IMR-90 (cell line): ENCODE measurements around the gene MPC1. TPM values are rescaled to one million over a fixed set of nuclear protein-coding genes. Genes with fewer than 3 reads are reported as not detected.

Experiments used
- ATAC-seq: fragments of 200-7000 bp; cut with Tn5 transposase; 2 replicates; pipeline ENCODE4 v1.9.1; 2020; ENCODE audit warnings: low read depth, mild to moderate bottlenecking, moderate library complexity
- BruUV-seq: library from RNA; stranded (reverse); fragments of 400-500 nt; replicated peaks from 2 replicates; lab custom pipeline; 2021; lab: Mats Ljungman, UMichigan
- CTCF ChIA-PET: fragments of 300-600 bp; formaldehyde crosslinking; extraction: SDS; loops from one replicate; lab custom pipeline; 2021; ENCODE audit warnings: antibody characterized with exemption; lab: Yijun Ruan, JAX
- POLR2A ChIA-PET: fragments of 300-600 bp; sonication (Branson Sonifier 250); formaldehyde crosslinking; loops from one replicate; lab custom pipeline; 2022; ENCODE audit warnings: antibody characterized with exemption; ENCODE audit not compliant: unreplicated experiment; lab: Charles Lee
- DNase-seq: peaks from one replicate; pipeline ENCODE4 v3.0.0; 2013
- H2AFZ ChIP-seq: replicated peaks from 2 replicates; pipeline ENCODE3; 2013; ENCODE audit warnings: low read length, mild to moderate bottlenecking; ENCODE audit not compliant: poor library complexity
- H2AK5ac ChIP-seq: 2 replicates; pipeline ENCODE4 v1.6.1; 2013; ENCODE audit warnings: low read depth, low read length, inconsistent platforms
- H2AK9ac ChIP-seq: replicated peaks from 2 replicates; pipeline ENCODE3; 2013; ENCODE audit warnings: mild to moderate bottlenecking, low read depth, low read length, moderate library complexity; ENCODE audit not compliant: poor library complexity
- H2BK120ac ChIP-seq: 2 replicates; pipeline ENCODE4 v1.6.1; 2013; ENCODE audit warnings: low read depth, low read length, inconsistent platforms
- H2BK15ac ChIP-seq: 3 replicates; pipeline ENCODE4 v1.6.1; 2013; ENCODE audit warnings: low read depth, low read length, inconsistent platforms
- H2BK20ac ChIP-seq: 2 replicates; pipeline ENCODE4 v1.6.1; 2013; ENCODE audit warnings: low read depth, mild to moderate bottlenecking, inconsistent platforms, low read length, moderate library complexity
- H2BK5ac ChIP-seq: 2 replicates; pipeline ENCODE4 v1.6.1; 2013; ENCODE audit warnings: mild to moderate bottlenecking, low read depth, low read length, inconsistent platforms; ENCODE audit not compliant: poor library complexity, severe bottlenecking
- H3K14ac ChIP-seq: replicated peaks from 2 replicates; pipeline ENCODE4 v1.6.1; 2013; ENCODE audit warnings: low read depth, low read length, inconsistent platforms
- H3K18ac ChIP-seq: 2 replicates; pipeline ENCODE4 v1.6.1; 2013; ENCODE audit warnings: low read depth, low read length, control low read depth
- H3K23ac ChIP-seq: 2 replicates; pipeline ENCODE4 v1.6.1; 2013; ENCODE audit warnings: low read depth, low read length, inconsistent platforms
- H3K27ac ChIP-seq: 2 replicates; pipeline ENCODE4 v1.5.1; 2013; ENCODE audit warnings: mild to moderate bottlenecking, control low read depth, low read length; ENCODE audit not compliant: insufficient read depth
- H3K27me3 ChIP-seq: 2 replicates; pipeline ENCODE4 v1.6.1; 2013; ENCODE audit warnings: low read length; ENCODE audit not compliant: control insufficient read depth, insufficient read depth
- H3K36me3 ChIP-seq: 2 replicates; pipeline ENCODE4 v1.6.1; 2013; ENCODE audit warnings: low read length, mixed read lengths; ENCODE audit not compliant: control insufficient read depth, insufficient read depth
- H3K4ac ChIP-seq: 2 replicates; pipeline ENCODE4 v1.6.1; 2013; ENCODE audit warnings: low read depth, low read length, inconsistent platforms
- H3K4me1 ChIP-seq: 2 replicates; pipeline ENCODE4 v1.6.1; 2013; ENCODE audit warnings: low read length, mixed read lengths; ENCODE audit not compliant: control insufficient read depth, insufficient read depth
- H3K4me2 ChIP-seq: 2 replicates; pipeline ENCODE4 v1.6.1; 2013; ENCODE audit warnings: low read depth, mild to moderate bottlenecking, control low read depth, low read length, moderate library complexity
- H3K4me3 ChIP-seq: 2 replicates; pipeline ENCODE4 v1.5.1; 2013; ENCODE audit warnings: low read depth, mild to moderate bottlenecking, control low read depth, low read length, moderate library complexity; ENCODE audit not compliant: insufficient read depth
- H3K56ac ChIP-seq: 2 replicates; pipeline ENCODE4 v1.6.1; 2013; ENCODE audit warnings: low read length, inconsistent platforms; ENCODE audit not compliant: insufficient read depth; ENCODE audit errors: extremely low read depth
- H3K79me1 ChIP-seq, 2 experiments: 2 replicates each; pipeline ENCODE4 v1.6.1; 2013; ENCODE audit warnings: low read length in 2 of 2, inconsistent platforms in 1 of 2, low read depth in 1 of 2
- H3K9ac ChIP-seq: 2 replicates; pipeline ENCODE4 v1.6.1; 2013; ENCODE audit warnings: low read depth, low read length, control low read depth
- H3K9me1 ChIP-seq: 2 replicates; pipeline ENCODE4 v1.6.1; 2013; ENCODE audit warnings: low read length, inconsistent platforms; ENCODE audit not compliant: insufficient read depth
- H3K9me3 ChIP-seq: 2 replicates; pipeline ENCODE4 v1.6.1; 2013; ENCODE audit warnings: low read length; ENCODE audit not compliant: control insufficient read depth, insufficient read depth
- H4K20me1 ChIP-seq: 2 replicates; pipeline ENCODE4 v1.6.1; 2013; ENCODE audit warnings: low read length, inconsistent platforms; ENCODE audit not compliant: insufficient read depth
- H4K5ac ChIP-seq: 2 replicates; pipeline ENCODE4 v1.6.1; 2013; ENCODE audit warnings: mild to moderate bottlenecking, low read depth, low read length, control low read depth
- H4K8ac ChIP-seq, 2 experiments: 2 replicates each; pipeline ENCODE4 v1.6.1; 2013; ENCODE audit warnings: low read depth in 2 of 2, low read length in 2 of 2, control low read depth in 1 of 2, inconsistent platforms in 1 of 2
- H4K91ac ChIP-seq: 2 replicates; pipeline ENCODE4 v1.6.1; 2013; ENCODE audit warnings: low read depth, low read length, inconsistent platforms; ENCODE audit not compliant: insufficient read depth
- CEBPB ChIP-seq: IDR thresholded peaks from 2 replicates; pipeline ENCODE4 v1.6.1; 2012; ENCODE audit warnings: low read depth, low read length, improper control_type of control experiment
- CHD1 ChIP-seq: IDR thresholded peaks from 2 replicates; pipeline ENCODE4 v1.6.1; 2012; ENCODE audit warnings: low read depth, low read length, improper control_type of control experiment
- FOS ChIP-seq: fragments of 150-350 bp; IDR thresholded peaks from 2 replicates; pipeline ENCODE4 v1.6.1; 2016; ENCODE audit warnings: low read depth, low read length
- MAFK ChIP-seq: IDR thresholded peaks from 2 replicates; pipeline ENCODE4 v1.6.1; 2012; ENCODE audit warnings: low read depth, low read length, improper control_type of control experiment
- MAZ ChIP-seq: IDR thresholded peaks from 2 replicates; pipeline ENCODE4 v1.6.1; 2012; ENCODE audit warnings: low read depth, mild to moderate bottlenecking, low read length, improper control_type of control experiment, moderate library complexity, borderline replicate concordance
- MXI1 ChIP-seq: IDR thresholded peaks from 2 replicates; pipeline ENCODE4 v1.6.1; 2012; ENCODE audit warnings: low read depth, mild to moderate bottlenecking, low read length, moderate library complexity, borderline replicate concordance
- NFE2L2 ChIP-seq: fragments of 150-350 bp; IDR thresholded peaks from 2 replicates; pipeline ENCODE4 v1.6.1; 2016; ENCODE audit warnings: low read depth, mild to moderate bottlenecking, low read length
- POLR2A ChIP-seq: IDR thresholded peaks from 2 replicates; pipeline ENCODE4 v1.6.1; 2012; ENCODE audit warnings: mild to moderate bottlenecking, low read depth, low read length
- RCOR1 ChIP-seq: IDR thresholded peaks from 2 replicates; pipeline ENCODE4 v1.6.1; 2012; ENCODE audit warnings: mild to moderate bottlenecking, low read length, improper control_type of control experiment; ENCODE audit not compliant: insufficient replicate concordance
- RFX5 ChIP-seq: IDR thresholded peaks from 2 replicates; pipeline ENCODE4 v1.8.0; 2012; ENCODE audit warnings: low read depth, mild to moderate bottlenecking, low read length, moderate library complexity
- SMC3 ChIP-seq: fragments of 150-350 bp; IDR thresholded peaks from 2 replicates; pipeline ENCODE4 v1.6.1; 2016; ENCODE audit warnings: low read depth, mild to moderate bottlenecking, antibody characterized with exemption, low read length, moderate library complexity
- WGBS, 2 experiments: methylation state at CpG; one replicate each; pipeline versions ENCODE4 v1.1.5 to v1.1.7; 2013; ENCODE audit warnings: missing lambda C conversion rate in 2 of 2; ENCODE audit not compliant: insufficient read length in 1 of 2; ENCODE audit errors: extremely low coverage in 2 of 2; 5-methylcytosine and 5-hydroxymethylcytosine counted together
- dilution Hi-C: fragments of 300-500 bp; cut with HindIII; formaldehyde crosslinking; loops from one replicate; pipeline ENCODE4 v1.14.3; 2018; ENCODE audit warnings: low sequenced_read_pairs; ENCODE audit not compliant: unreplicated experiment
- in situ Hi-C: fragments of 300-500 bp; cut with MboI; formaldehyde crosslinking; loops from 3 replicates; pipeline ENCODE4 v1.14.3; 2019; ENCODE audit warnings: low sequenced_read_pairs, inconsistent platforms, mixed read lengths
- intact Hi-C: fragments of 100-400 bp; cut with micrococcal nuclease; formaldehyde crosslinking; loops from 2 replicates; pipeline ENCODE4 v1.10.0; 2022
- polyA plus RNA-seq, 3 experiments: library from polyadenylated mRNA; depleted of rRNA; stranded (reverse); fragments of >200 nt; gene quantifications; 2 replicates each; pipeline ENCODE4 v1.2.3, GENCODE V29; 2012; ENCODE audit warnings: low replicate concordance in 1 of 3
- total RNA-seq: library from RNA; depleted of rRNA; stranded (reverse); fragments of >200 nt; gene quantifications from 2 replicates; pipeline ENCODE4 v1.2.3, GENCODE V29; 2012
- TF ChIP-seq, protein P1 (sequence below): fragments of 150-350 bp; IDR thresholded peaks from 2 replicates; pipeline ENCODE4 v1.6.1; 2016; ENCODE audit warnings: low read depth, mild to moderate bottlenecking, low read length, moderate library complexity, borderline replicate concordance
- TF ChIP-seq, protein P2 (sequence below): fragments of 150-350 bp; IDR thresholded peaks from 2 replicates; pipeline ENCODE4 v1.6.1; 2017; ENCODE audit warnings: mild to moderate bottlenecking, antibody characterized with exemption, low read length, low read depth

The MPC1 gene
- total and polyA plus RNA-seq, 2 of the 4 experiments (the other 2 are of a cell fraction), result 10.9 to 12.0 TPM

DNA sequence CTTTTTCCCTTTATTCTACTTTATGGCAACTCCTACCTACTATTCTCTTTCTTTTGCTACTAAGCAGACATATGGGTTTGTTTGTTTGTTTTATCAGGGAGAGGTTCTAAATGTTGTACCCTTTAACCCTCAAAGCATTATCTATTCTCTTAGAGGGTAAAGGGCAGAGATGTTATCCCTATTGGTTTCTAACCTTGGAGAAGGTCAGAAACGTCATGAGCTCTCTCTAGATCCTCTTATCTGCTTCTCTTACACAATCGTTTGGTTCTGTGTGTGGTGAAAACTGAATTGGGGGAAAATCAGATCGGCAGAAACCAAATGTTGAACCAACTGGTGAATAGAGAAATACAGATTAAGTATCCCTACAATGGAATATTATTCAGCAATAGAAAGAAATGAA is 6.4 kb upstream of the MPC1 start:
- Histone ChIP-seq H4K5ac (no peak overlapping the region), H3K56ac (no peak overlapping the region), H4K20me1 (no peaks in the 10 kb centered on the region), H4K8ac (no peak overlapping the region), H3K14ac (no peak overlapping the region), H3K79me1 (no peaks in the 10 kb centered on the region), H2AK9ac (no peak overlapping the region), H3K4ac (no peak overlapping the region), H3K23ac (no peak overlapping the region), H3K4me1 (no peaks in the 10 kb centered on the region), H3K27ac (no peak overlapping the region), H3K9ac (no peak overlapping the region), H3K9me3 (no peaks in the 10 kb centered on the region), H4K91ac (no peak overlapping the region), H2BK20ac (no peak overlapping the region), H3K27me3 (peaks cover 13% of the 10 kb centered on the region), H2AFZ (no peak overlapping the region), H2AK5ac (no peak overlapping the region), H2BK5ac (no peak overlapping the region), H3K36me3 (no peaks in the 10 kb centered on the region), H2BK15ac (no peak overlapping the region), H3K4me3 (no peak overlapping the region), H3K18ac (no peak overlapping the region), H2BK120ac (no peak overlapping the region), H3K4me2 (no peak overlapping the region), H3K9me1 (no peaks in the 10 kb centered on the region)
- no CpG with 5 or more reads among the region's 3 CpGs for WGBS, 2 experiments
- CTCF ChIA-PET, result no interaction called here
- TF ChIP-seq, protein P1, sequence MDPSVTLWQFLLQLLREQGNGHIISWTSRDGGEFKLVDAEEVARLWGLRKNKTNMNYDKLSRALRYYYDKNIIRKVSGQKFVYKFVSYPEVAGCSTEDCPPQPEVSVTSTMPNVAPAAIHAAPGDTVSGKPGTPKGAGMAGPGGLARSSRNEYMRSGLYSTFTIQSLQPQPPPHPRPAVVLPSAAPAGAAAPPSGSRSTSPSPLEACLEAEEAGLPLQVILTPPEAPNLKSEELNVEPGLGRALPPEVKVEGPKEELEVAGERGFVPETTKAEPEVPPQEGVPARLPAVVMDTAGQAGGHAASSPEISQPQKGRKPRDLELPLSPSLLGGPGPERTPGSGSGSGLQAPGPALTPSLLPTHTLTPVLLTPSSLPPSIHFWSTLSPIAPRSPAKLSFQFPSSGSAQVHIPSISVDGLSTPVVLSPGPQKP, result no peak
- TF ChIP-seq POLR2A, result no peak
- no peak for TF ChIP-seq MXI1
- TF ChIP-seq, protein P2, sequence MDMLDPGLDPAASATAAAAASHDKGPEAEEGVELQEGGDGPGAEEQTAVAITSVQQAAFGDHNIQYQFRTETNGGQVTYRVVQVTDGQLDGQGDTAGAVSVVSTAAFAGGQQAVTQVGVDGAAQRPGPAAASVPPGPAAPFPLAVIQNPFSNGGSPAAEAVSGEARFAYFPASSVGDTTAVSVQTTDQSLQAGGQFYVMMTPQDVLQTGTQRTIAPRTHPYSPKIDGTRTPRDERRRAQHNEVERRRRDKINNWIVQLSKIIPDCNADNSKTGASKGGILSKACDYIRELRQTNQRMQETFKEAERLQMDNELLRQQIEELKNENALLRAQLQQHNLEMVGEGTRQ, result no peak
- TF ChIP-seq SMC3, result no peak
- no peak for TF ChIP-seq MAZ
- TF ChIP-seq FOS, result no peak
- no peak for TF ChIP-seq RFX5
- TF ChIP-seq RCOR1, result no peak
- TF ChIP-seq CEBPB, result no peak
- no peak for TF ChIP-seq CHD1
- TF ChIP-seq MAFK, result no peak
- TF ChIP-seq NFE2L2, result no peak
- ATAC-seq (no peak), DNase-seq (no peak)
- intact Hi-C loops (no loop called here), in situ Hi-C loops (no loop called here), dilution Hi-C loops (no loop called here)
- no TSS peak for BruUV-seq
- POLR2A ChIA-PET, result no interaction called here
